ENCODE data around the gene DPH1.
A peak's percentile ranks its signal among the peaks of the same experiment; 100 is the strongest.

Gene DPH1

DNA sequence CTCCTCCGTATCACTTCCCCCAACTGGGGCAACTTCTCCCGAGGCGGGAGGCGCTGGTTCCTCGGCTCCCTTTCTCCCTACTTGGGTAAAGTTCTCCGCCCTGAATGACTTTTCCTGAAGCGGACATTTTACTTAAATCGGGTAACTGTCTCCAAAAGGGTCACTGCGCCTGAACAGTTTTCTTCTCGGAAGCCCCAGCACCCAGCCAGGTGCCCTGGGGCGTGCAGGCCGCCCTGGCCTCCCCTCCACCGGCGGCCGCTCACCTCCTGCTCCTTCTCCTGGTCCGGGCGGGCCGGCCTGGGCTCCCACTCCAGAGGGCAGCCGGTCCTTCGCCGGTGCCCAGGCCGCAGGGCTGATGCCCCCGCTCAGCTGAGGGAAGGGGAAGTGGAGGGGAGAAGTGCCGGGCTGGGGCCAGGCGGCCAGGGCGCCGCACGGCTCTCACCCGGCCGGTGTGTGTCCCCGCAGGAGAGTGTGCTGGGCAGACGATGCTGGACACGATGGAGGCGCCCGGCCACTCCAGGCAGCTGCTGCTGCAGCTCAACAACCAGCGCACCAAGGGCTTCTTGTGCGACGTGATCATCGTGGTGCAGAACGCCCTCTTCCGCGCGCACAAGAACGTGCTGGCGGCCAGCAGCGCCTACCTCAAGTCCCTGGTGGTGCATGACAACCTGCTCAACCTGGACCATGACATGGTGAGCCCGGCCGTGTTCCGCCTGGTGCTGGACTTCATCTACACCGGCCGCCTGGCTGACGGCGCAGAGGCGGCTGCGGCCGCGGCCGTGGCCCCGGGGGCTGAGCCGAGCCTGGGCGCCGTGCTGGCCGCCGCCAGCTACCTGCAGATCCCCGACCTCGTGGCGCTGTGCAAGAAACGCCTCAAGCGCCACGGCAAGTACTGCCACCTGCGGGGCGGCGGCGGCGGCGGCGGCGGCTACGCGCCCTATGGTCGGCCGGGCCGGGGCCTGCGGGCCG is 26.5 kb downstream of the DPH1 start:
- no peak overlapping the region for H3K4me3 ChIP-seq (ENCODE audit: severe bottlenecking)
- no peak overlapping the region for H3K27ac ChIP-seq (ENCODE audit: poor library complexity, severe bottlenecking)
- no peaks in the 10 kb centered on the region for H3K9me3 ChIP-seq (ENCODE audit: severe bottlenecking)
- DNase-seq (ENCODE audit: low spot score) (no peak), ATAC-seq (ENCODE audit: low read depth) (no peak)
- no peaks in the 10 kb centered on the region for H3K4me1 ChIP-seq (ENCODE audit: insufficient read depth, poor library complexity, severe bottlenecking)
- peaks cover under 1% of the 10 kb centered on the region for H3K27me3 ChIP-seq (ENCODE audit: insufficient read depth, poor library complexity, severe bottlenecking)
- TF ChIP-seq, protein P1, sequence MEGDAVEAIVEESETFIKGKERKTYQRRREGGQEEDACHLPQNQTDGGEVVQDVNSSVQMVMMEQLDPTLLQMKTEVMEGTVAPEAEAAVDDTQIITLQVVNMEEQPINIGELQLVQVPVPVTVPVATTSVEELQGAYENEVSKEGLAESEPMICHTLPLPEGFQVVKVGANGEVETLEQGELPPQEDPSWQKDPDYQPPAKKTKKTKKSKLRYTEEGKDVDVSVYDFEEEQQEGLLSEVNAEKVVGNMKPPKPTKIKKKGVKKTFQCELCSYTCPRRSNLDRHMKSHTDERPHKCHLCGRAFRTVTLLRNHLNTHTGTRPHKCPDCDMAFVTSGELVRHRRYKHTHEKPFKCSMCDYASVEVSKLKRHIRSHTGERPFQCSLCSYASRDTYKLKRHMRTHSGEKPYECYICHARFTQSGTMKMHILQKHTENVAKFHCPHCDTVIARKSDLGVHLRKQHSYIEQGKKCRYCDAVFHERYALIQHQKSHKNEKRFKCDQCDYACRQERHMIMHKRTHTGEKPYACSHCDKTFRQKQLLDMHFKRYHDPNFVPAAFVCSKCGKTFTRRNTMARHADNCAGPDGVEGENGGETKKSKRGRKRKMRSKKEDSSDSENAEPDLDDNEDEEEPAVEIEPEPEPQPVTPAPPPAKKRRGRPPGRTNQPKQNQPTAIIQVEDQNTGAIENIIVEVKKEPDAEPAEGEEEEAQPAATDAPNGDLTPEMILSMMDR (IDR thresholded peaks at IDR 0.05; ENCODE audit: poor library complexity, severe bottlenecking) = no peak
- no peaks in the 10 kb centered on the region for H3K36me3 ChIP-seq (ENCODE audit: low read depth)

- H3K4me1 ChIP-seq (ENCODE audit: insufficient read depth, poor library complexity, severe bottlenecking) = no peaks in the 10 kb centered on the region
- H3K27ac ChIP-seq (ENCODE audit: poor library complexity, severe bottlenecking) = no peak overlapping the region
- no peaks in the 10 kb centered on the region for H3K27me3 ChIP-seq (ENCODE audit: insufficient read depth, poor library complexity, severe bottlenecking)
- no peaks in the 10 kb centered on the region for H3K9me3 ChIP-seq (ENCODE audit: severe bottlenecking)
- no peaks in the 10 kb centered on the region for H3K36me3 ChIP-seq (ENCODE audit: low read depth)
- ATAC-seq (ENCODE audit: low read depth) = no peak
- TF ChIP-seq, protein P1 (IDR thresholded peaks at IDR 0.05; ENCODE audit: poor library complexity, severe bottlenecking) = no peak
- H3K4me3 ChIP-seq (ENCODE audit: severe bottlenecking) = no peak overlapping the region
- DNase-seq (ENCODE audit: low spot score) = no peak
Measured at GRCh38 chr17:2057175-2057759, 27.3 kb downstream of the DPH1 start.

GRCh38 chr17:2057760-2058585 is 28.0 kb downstream of the DPH1 start:
- H3K4me1 ChIP-seq (ENCODE audit: insufficient read depth, poor library complexity, severe bottlenecking) = no peaks in the 10 kb centered on the region
- no peak for DNase-seq (ENCODE audit: low spot score)
- no peaks in the 10 kb centered on the region for H3K36me3 ChIP-seq (ENCODE audit: low read depth)
- H3K27ac ChIP-seq (ENCODE audit: poor library complexity, severe bottlenecking) = no peak overlapping the region
- TF ChIP-seq, protein P1 (IDR thresholded peaks at IDR 0.05; ENCODE audit: poor library complexity, severe bottlenecking) = no peak
- no peaks in the 10 kb centered on the region for H3K27me3 ChIP-seq (ENCODE audit: insufficient read depth, poor library complexity, severe bottlenecking)
- no peaks in the 10 kb centered on the region for H3K9me3 ChIP-seq (ENCODE audit: severe bottlenecking)
- no peak for ATAC-seq (ENCODE audit: low read depth)
- H3K4me3 ChIP-seq (ENCODE audit: severe bottlenecking) = no peak overlapping the region

GRCh38 chr17:2058586-2059546 is 28.9 kb downstream of the DPH1 start:
- TF ChIP-seq, protein P1 (IDR thresholded peaks at IDR 0.05; ENCODE audit: poor library complexity, severe bottlenecking) = peak; percentile 46
- Histone ChIP-seq H3K27ac (ENCODE audit: poor library complexity, severe bottlenecking) (no peak overlapping the region), H3K27me3 (ENCODE audit: insufficient read depth, poor library complexity, severe bottlenecking) (no peaks in the 10 kb centered on the region), H3K9me3 (ENCODE audit: severe bottlenecking) (no peaks in the 10 kb centered on the region), H3K4me3 (ENCODE audit: severe bottlenecking) (no peak overlapping the region), H3K4me1 (ENCODE audit: insufficient read depth, poor library complexity, severe bottlenecking) (no peaks in the 10 kb centered on the region), H3K36me3 (ENCODE audit: low read depth) (no peaks in the 10 kb centered on the region)
- ATAC-seq (ENCODE audit: low read depth) = no peak
- DNase-seq (ENCODE audit: low spot score) = no peak

Measured in RWPE2 (cell line).